A673 (cell line): ENCODE results near the gene NIFK. TPM values are rescaled to one million over a fixed set of nuclear protein-coding genes. Genes with fewer than 3 reads are reported as not detected.

Experiments
- BruUV-seq: library from RNA; stranded (reverse); fragments of 400-500 nt; replicated peaks from 2 replicates; lab custom pipeline; 2021; lab: Mats Ljungman, UMichigan
- CTCF ChIA-PET: fragments of 300-600 bp; sonication (Branson Sonifier 250); formaldehyde crosslinking; loops from one replicate; lab custom pipeline; 2022; ENCODE audit warnings: antibody characterized with exemption; lab: Charles Lee
- POLR2A ChIA-PET: fragments of 300-600 bp; sonication (Branson Sonifier 250); formaldehyde crosslinking; loops from one replicate; lab custom pipeline; 2022; ENCODE audit warnings: antibody characterized with exemption; ENCODE audit not compliant: low non-redundant PET; lab: Charles Lee
- DNase-seq: peaks from one replicate; pipeline ENCODE4 v3.0.0-alpha.2; 2015; ENCODE audit warnings: low spot score
- H3K27ac ChIP-seq: fragments of 200-600 bp; sonication (generic); 2 replicates; pipeline ENCODE4 v1.5.1; 2016; ENCODE audit warnings: mixed run types, low read depth, mild to moderate bottlenecking, mixed read lengths, antibody characterized with exemption, low read length; ENCODE audit not compliant: poor library complexity, severe bottlenecking
- H3K27me3 ChIP-seq: fragments of 200-600 bp; sonication (generic); replicated peaks from 2 replicates; pipeline ENCODE4 v1.6.1; 2017; ENCODE audit warnings: mixed run types, low read depth, mild to moderate bottlenecking, mixed read lengths, antibody characterized with exemption, low read length; ENCODE audit not compliant: insufficient read depth, poor library complexity
- H3K36me3 ChIP-seq: fragments of 200-600 bp; sonication (generic); 2 replicates; pipeline ENCODE4 v1.6.1; 2016; ENCODE audit warnings: mixed run types, mild to moderate bottlenecking, mixed read lengths, antibody characterized with exemption, low read length; ENCODE audit not compliant: insufficient read depth, poor library complexity, severe bottlenecking
- H3K4me1 ChIP-seq: fragments of 200-600 bp; sonication (generic); 2 replicates; pipeline ENCODE4 v1.6.1; 2017; ENCODE audit warnings: mixed run types, mild to moderate bottlenecking, mixed read lengths, antibody characterized with exemption, low read length; ENCODE audit not compliant: insufficient read depth, poor library complexity, severe bottlenecking
- H3K4me3 ChIP-seq: fragments of 200-600 bp; sonication (generic); 2 replicates; pipeline ENCODE4 v1.5.1; 2016; ENCODE audit warnings: low read depth, mixed run types, mild to moderate bottlenecking, mixed read lengths, low read length; ENCODE audit not compliant: poor library complexity, severe bottlenecking
- H3K9me3 ChIP-seq: fragments of 200-600 bp; sonication (generic); 2 replicates; pipeline ENCODE4 v1.6.1; 2016; ENCODE audit warnings: mixed run types, low read depth, mild to moderate bottlenecking, mixed read lengths, antibody characterized with exemption, low read length; ENCODE audit not compliant: poor library complexity, severe bottlenecking
- EZH2 ChIP-seq: fragments of 200-600 bp; sonication (generic); IDR thresholded peaks from 2 replicates; pipeline ENCODE4 v1.6.1; 2017; ENCODE audit warnings: borderline replicate concordance, low read depth, mild to moderate bottlenecking, mixed read lengths, antibody characterized with exemption, low read length; ENCODE audit not compliant: poor library complexity, severe bottlenecking
- intact Hi-C: fragments of 100-400 bp; cut with micrococcal nuclease; formaldehyde crosslinking; loops from one replicate; pipeline ENCODE4 v1.10.0; 2022; ENCODE audit not compliant: unreplicated experiment
- total RNA-seq: library from RNA; stranded (reverse); gene quantifications from 2 replicates; pipeline ENCODE4 v1.2.3, GENCODE V29; 2021
- TF ChIP-seq, protein P1 (sequence below): fragments of 300-800, 200-600 bp; sonication (generic); conservative IDR thresholded peaks from 2 replicates; pipeline ENCODE4 v1.5.1; 2017; ENCODE audit warnings: low read depth, mild to moderate bottlenecking, antibody characterized with exemption, low read length, moderate library complexity, mixed read lengths

NIFK gene
- total RNA-seq, 1 experiment from 2014 or later = 97.4 TPM

DNA sequence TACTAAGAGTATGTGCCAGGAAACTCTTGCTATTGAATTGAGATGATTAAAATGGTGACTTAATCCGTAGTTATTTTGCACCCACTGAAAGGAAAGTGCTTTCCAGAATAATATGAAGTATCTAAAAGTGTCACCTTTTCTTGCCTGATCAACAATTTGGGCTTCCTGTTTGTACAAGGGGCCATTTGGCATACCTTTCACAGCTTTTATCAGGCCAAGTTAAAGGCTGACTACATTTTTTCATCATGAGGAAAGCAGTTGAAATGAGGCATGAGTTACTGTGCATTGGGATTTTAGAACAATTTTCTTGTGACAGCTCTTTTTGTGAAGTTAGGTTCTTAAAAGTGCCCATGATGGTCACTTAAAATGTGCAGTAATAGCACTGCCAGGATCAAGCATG lies 29.9 kb upstream of the NIFK start:
- no peaks in the 10 kb centered on the region for H3K9me3 ChIP-seq
- no TSS peak for BruUV-seq
- no peaks in the 10 kb centered on the region for H3K4me1 ChIP-seq
- CTCF ChIA-PET = no interaction called here
- DNase-seq = no peak
- peaks cover 61% of the 10 kb centered on the region for H3K36me3 ChIP-seq
- no peak for TF ChIP-seq EZH2
- TF ChIP-seq, protein P1, sequence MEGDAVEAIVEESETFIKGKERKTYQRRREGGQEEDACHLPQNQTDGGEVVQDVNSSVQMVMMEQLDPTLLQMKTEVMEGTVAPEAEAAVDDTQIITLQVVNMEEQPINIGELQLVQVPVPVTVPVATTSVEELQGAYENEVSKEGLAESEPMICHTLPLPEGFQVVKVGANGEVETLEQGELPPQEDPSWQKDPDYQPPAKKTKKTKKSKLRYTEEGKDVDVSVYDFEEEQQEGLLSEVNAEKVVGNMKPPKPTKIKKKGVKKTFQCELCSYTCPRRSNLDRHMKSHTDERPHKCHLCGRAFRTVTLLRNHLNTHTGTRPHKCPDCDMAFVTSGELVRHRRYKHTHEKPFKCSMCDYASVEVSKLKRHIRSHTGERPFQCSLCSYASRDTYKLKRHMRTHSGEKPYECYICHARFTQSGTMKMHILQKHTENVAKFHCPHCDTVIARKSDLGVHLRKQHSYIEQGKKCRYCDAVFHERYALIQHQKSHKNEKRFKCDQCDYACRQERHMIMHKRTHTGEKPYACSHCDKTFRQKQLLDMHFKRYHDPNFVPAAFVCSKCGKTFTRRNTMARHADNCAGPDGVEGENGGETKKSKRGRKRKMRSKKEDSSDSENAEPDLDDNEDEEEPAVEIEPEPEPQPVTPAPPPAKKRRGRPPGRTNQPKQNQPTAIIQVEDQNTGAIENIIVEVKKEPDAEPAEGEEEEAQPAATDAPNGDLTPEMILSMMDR = no peak
- no peaks in the 10 kb centered on the region for H3K27me3 ChIP-seq
- H3K4me3 ChIP-seq = no peak overlapping the region
- H3K27ac ChIP-seq = no peak overlapping the region
- POLR2A ChIA-PET = no interaction called here
- intact Hi-C loops = no loop called here

DNA sequence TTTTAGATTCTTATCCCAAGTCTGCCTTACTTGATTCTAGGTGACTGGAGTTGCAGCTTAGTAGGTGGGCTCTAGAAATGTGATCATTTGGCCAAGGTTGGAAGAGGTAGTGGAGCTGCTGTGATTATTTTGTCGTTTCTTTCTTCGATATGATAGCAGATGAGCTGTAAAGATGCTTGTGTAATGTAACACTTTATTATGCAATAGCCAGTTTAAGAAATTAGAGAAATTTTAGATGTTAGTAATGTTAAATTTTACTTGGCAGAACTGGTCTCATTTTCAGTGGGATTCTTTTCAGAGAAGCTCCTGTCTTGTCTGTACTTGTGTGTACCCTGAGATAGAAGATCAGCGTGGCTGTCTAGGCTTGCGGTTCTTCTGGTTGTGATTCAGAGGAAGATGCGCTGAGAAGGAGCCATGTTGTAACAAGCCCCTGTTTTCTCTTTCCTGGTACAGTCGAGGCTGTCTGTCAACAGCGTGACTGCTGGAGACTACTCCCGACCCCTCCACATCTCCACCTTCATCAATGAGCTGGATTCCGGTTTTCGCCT lies 28.1 kb upstream of the NIFK start:
- TF ChIP-seq, protein P1 = no peak
- no peak for TF ChIP-seq EZH2
- ChIA-PET CTCF (no interaction called here), POLR2A (no interaction called here)
- H3K36me3 ChIP-seq = peaks cover 77% of the 10 kb centered on the region
- intact Hi-C loops = no loop called here
- H3K9me3 ChIP-seq = no peaks in the 10 kb centered on the region
- H3K4me3 ChIP-seq = no peak overlapping the region
- BruUV-seq = no TSS peak
- H3K4me1 ChIP-seq = no peaks in the 10 kb centered on the region
- DNase-seq = no peak
- H3K27me3 ChIP-seq = no peaks in the 10 kb centered on the region
- no peak overlapping the region for H3K27ac ChIP-seq

DNA sequence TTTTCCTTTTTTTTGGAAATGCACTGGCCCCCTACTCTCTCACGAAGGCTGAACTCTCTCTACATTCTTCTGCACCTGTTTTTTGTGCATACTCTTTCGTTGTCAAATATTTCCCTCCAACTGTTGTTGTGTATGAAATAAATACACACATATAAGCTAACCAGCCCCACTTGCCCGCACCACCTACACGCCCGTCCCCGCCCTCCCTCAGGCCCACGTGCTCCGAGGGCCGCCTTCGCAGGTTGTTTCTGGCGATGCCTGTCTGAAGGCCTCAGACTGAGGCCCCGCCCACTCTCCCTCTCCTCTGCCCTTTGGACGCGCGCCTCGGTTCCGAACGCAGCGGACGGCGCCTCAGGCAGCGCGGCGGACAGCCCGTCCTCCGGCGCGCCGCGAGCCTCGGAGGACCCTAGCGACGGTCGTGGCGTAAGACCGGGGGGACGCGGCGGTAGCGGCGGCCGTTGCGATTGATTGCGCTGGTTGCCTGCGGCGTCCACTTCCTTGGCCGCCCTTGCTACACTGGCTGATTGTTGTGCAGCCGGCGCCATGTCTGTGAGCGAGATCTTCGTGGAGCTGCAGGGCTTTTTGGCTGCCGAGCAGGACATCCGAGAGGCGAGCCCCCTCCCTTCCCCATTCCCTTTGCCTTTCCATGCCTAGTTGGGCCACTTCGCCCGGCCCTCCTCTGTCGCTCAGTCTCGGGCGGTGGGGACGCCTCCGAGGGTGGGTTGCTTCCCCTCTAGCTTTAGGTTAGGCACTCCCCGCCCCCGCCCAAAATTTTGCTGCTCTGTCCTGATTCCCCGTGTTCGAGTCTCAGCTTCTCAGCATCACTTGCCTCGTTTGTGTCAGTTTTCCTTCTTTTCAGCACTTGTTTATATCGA lies 18.8 kb upstream of the NIFK start, which contains the start of gene TSN:
Gene TSN, plus strand, starts transcription at position 415 of the 875 bp plus-strand sequence. Its CDS starts 129 bp downstream, at position 544.
- Histone ChIP-seq H3K4me3 (peak within 1 kb of the TSS; percentile 78), H3K36me3 (peaks cover 22% of the 10 kb centered on the region), H3K27ac (peak within 1 kb of the TSS; percentile 82), H3K4me1 (peaks cover 18% of the 10 kb centered on the region), H3K9me3 (no peaks in the 10 kb centered on the region), H3K27me3 (no peaks in the 10 kb centered on the region)
- intact Hi-C loops = no loop called here
- ChIA-PET POLR2A (no interaction called here), CTCF (no interaction called here)
- TF ChIP-seq, protein P1 = no peak
- no peak for TF ChIP-seq EZH2
- peak; percentile 99 for DNase-seq
- no TSS peak for BruUV-seq
